Cardiac muscle cell (in vitro differentiated cells and primary cell): ENCODE results near the gene UBR1. TPM values are rescaled to one million over a fixed set of nuclear protein-coding genes. Genes with fewer than 3 reads are reported as not detected.
"Not testable (repeated sequence)": the region's sequence is repeated elsewhere in the genome, so short reads cannot be mapped to it uniquely, and the experiment has no call there.

Experiments
- DNase-seq, 2 donors: peaks; one replicate each; pipeline versions ENCODE4 v3.0.0 to v3.0.0-alpha.2; 2010 to 2017; ENCODE audit warnings: low read depth in 1 of 2, low spot score in 1 of 2
- H3K27ac ChIP-seq: fragments of 200-600 bp; sonication (generic); 2 replicates; pipeline ENCODE4 v1.5.1; 2016
- H3K27me3 ChIP-seq: fragments of 200-600 bp; sonication (generic); 2 replicates; pipeline ENCODE4 v1.6.0; 2016; ENCODE audit warnings: control low read depth
- H3K36me3 ChIP-seq: fragments of 200-600 bp; sonication (generic); 2 replicates; pipeline ENCODE4 v1.5.1; 2016; ENCODE audit warnings: control low read depth
- H3K4me1 ChIP-seq: fragments of 200-600 bp; sonication (generic); 2 replicates; pipeline ENCODE4 v1.8.1; 2017; ENCODE audit warnings: low read depth, mild to moderate bottlenecking, mixed run types
- H3K4me3 ChIP-seq: fragments of 200-600 bp; sonication (generic); 2 replicates; pipeline ENCODE4 v1.5.1; 2016; ENCODE audit warnings: mild to moderate bottlenecking
- H3K9me3 ChIP-seq: fragments of 200-600 bp; sonication (generic); 2 replicates; pipeline ENCODE4 v1.5.1; 2017; ENCODE audit warnings: low read depth, mild to moderate bottlenecking, control low read depth
- polyA plus RNA-seq: library from polyadenylated mRNA; unstranded; fragments of >200 nt; fragmentation: Nextera tagmentation; extraction: Ambion mirVana; gene quantifications from 2 replicates; pipeline ENCODE4 v1.2.1, GENCODE V29; 2016
- total RNA-seq: library from RNA; depleted of rRNA; stranded (reverse); fragments of >200 nt; gene quantifications from 2 replicates; pipeline ENCODE4 v1.2.3, GENCODE V29; 2016
- TF ChIP-seq, protein P1 (sequence below): IDR thresholded peaks from 2 replicates; pipeline ENCODE4 v1.5.1; 2012; ENCODE audit warnings: low read depth, mild to moderate bottlenecking, low read length

The UBR1 gene
- total and polyA plus RNA-seq, 2 experiments from 2014 or later, result 15.1 to 20.6 TPM

DNA sequence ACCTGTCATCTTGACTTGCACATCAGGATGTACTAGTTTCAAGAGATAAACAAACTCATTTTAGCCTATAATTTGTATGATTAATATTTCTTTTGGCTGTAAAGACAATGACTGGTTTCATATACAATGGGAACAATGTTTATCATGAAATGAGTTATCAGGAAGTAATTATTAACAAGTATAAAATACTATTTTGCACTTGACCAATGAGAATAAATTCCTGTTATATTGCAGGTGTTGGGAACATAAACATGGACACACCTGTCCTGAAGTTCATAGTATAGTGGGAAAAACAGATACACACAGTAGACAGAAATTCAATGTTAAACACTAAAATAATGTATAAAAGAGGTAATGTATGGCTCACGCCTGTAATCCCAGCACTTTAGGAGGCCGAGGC is 56.9 kb downstream of the UBR1 start:
- H3K9me3 ChIP-seq, result no peaks in the 10 kb centered on the region
- no peaks in the 10 kb centered on the region for H3K27me3 ChIP-seq
- H3K27ac ChIP-seq, result no peak overlapping the region
- no peak for DNase-seq
- no peak overlapping the region for H3K4me3 ChIP-seq
- TF ChIP-seq, protein P1, sequence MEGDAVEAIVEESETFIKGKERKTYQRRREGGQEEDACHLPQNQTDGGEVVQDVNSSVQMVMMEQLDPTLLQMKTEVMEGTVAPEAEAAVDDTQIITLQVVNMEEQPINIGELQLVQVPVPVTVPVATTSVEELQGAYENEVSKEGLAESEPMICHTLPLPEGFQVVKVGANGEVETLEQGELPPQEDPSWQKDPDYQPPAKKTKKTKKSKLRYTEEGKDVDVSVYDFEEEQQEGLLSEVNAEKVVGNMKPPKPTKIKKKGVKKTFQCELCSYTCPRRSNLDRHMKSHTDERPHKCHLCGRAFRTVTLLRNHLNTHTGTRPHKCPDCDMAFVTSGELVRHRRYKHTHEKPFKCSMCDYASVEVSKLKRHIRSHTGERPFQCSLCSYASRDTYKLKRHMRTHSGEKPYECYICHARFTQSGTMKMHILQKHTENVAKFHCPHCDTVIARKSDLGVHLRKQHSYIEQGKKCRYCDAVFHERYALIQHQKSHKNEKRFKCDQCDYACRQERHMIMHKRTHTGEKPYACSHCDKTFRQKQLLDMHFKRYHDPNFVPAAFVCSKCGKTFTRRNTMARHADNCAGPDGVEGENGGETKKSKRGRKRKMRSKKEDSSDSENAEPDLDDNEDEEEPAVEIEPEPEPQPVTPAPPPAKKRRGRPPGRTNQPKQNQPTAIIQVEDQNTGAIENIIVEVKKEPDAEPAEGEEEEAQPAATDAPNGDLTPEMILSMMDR, result no peak
- no peaks in the 10 kb centered on the region for H3K4me1 ChIP-seq
- H3K36me3 ChIP-seq, result peaks cover 54% of the 10 kb centered on the region

DNA sequence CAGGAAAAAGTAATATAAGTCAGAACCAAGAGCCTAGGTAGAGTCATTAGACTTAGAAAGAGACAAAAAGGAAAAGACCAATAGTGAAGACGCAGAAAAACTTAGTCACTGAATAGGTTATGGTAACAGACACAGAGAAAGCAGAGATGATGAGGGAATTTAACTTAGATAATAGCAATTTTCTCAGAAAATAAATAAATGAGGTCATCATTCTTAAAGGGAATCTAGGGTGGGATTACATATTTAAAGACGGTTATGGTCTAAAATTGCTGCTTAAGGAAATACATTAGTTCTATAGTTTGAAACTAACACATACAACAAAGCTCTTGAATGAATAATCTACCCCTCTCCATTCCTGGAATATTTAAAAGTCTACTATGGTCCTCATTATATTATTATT is 59.4 kb downstream of the UBR1 start:
- TF ChIP-seq, protein P1, result no peak
- Histone ChIP-seq H3K4me1 (no peaks in the 10 kb centered on the region), H3K36me3 (peaks cover 60% of the 10 kb centered on the region), H3K9me3 (no peaks in the 10 kb centered on the region), H3K27ac (no peak overlapping the region), H3K27me3 (no peaks in the 10 kb centered on the region), H3K4me3 (no peak overlapping the region)
- DNase-seq, result no peak

GRCh38 chr15:43042885-43043284 is 63.0 kb downstream of the UBR1 start:
- DNase-seq, result no peak
- Histone ChIP-seq H3K27me3 (no peaks in the 10 kb centered on the region), H3K4me3 (no peak overlapping the region), H3K27ac (peak overlapping the region; percentile 12), H3K4me1 (no peaks in the 10 kb centered on the region), H3K36me3 (peaks cover 63% of the 10 kb centered on the region), H3K9me3 (no peaks in the 10 kb centered on the region)
- TF ChIP-seq, protein P1, result no peak

- not testable (repeated sequence) for H3K9me3 ChIP-seq, H3K4me1 ChIP-seq, DNase-seq, H3K27me3 ChIP-seq, H3K27ac ChIP-seq, H3K4me3 ChIP-seq
- peaks cover 51% of the 10 kb centered on the region for H3K36me3 ChIP-seq
Observed at GRCh38 chr15:43041085-43041484, 64.8 kb downstream of the UBR1 start.

DNA sequence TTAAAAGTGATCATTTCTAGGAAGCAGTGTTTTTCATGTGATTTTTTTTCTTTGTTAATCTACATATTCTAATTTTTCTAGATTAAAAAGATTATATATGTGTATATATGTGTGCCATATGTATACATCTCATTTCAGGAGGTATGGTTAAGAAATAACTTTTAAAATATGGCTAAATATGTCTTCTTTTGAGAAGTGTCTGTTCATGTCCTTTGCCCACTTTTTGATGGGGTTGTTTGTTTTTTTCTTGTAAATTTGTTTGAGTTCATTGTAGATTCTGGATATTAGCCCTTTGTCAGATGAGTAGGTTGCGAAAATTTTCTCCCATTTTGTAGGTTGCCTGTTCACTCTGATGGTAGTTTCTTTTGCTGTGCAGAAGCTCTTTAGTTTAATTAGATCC is 70.6 kb downstream of the UBR1 start:
- H3K4me3 ChIP-seq, DNase-seq, H3K27me3 ChIP-seq, H3K9me3 ChIP-seq, H3K27ac ChIP-seq, H3K4me1 ChIP-seq: not testable (repeated sequence)
- H3K36me3 ChIP-seq, result peaks cover 21% of the 10 kb centered on the region

DNA sequence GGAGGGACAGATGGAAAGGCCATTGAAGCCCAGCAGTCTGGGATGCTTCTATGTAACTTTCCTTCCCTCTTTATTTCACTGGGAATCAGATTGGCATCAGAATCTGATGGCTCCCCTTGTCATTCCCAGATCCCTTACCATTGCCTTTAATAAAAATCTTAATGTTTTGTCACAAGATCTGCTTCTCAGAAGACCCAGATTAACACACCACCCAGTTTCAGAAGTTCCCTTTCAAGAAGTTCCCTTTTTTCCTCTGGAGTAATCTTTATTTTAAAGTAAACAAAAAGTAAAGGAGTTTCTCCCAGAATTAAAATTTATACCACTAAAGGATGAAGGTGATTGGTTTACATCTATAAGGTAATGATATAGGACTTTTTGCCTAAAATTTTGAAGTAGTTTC is 76.4 kb downstream of the UBR1 start:
- H3K27me3 ChIP-seq, result no peaks in the 10 kb centered on the region
- no peak overlapping the region for H3K27ac ChIP-seq
- TF ChIP-seq, protein P1, result no peak
- peaks cover 47% of the 10 kb centered on the region for H3K36me3 ChIP-seq
- no peaks in the 10 kb centered on the region for H3K4me1 ChIP-seq
- DNase-seq, result no peak
- H3K4me3 ChIP-seq, result no peak overlapping the region
- H3K9me3 ChIP-seq, result no peaks in the 10 kb centered on the region

DNA sequence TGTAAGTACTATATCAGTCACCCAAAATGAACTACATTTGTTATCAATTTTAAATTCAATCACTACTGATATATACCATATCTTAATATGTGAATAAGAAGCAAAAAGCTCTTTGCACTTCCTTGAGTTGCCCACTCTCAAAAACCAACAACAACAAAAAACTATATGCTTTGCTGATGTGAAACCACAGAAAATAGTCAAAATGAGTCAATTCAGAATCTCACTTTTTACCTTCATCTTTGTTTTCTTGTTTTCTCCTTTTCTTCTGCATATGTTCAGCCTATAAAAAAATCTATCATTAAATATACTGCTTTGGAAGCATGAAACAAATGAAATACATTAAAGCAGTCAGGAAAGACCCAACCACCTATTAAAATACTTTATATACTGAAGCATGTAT is 80.7 kb downstream of the UBR1 start:
- Histone ChIP-seq H3K27ac (no peak overlapping the region), H3K4me1 (no peaks in the 10 kb centered on the region), H3K27me3 (no peaks in the 10 kb centered on the region), H3K36me3 (peaks cover 75% of the 10 kb centered on the region), H3K9me3 (no peaks in the 10 kb centered on the region), H3K4me3 (no peak overlapping the region)
- TF ChIP-seq, protein P1, result no peak
- no peak for DNase-seq

GRCh38 chr15:43014671-43015070 is 91.2 kb downstream of the UBR1 start:
- H3K27me3 ChIP-seq, H3K27ac ChIP-seq, H3K4me1 ChIP-seq, H3K9me3 ChIP-seq, H3K4me3 ChIP-seq, DNase-seq: not testable (repeated sequence)
- peaks cover 33% of the 10 kb centered on the region for H3K36me3 ChIP-seq
